Common myeloid progenitor, CD34-positive (primary cell): ENCODE data around the gene MAGI2.

ENCODE experiments used
- CTCF ChIA-PET: fragments of 350-600 bp; sonication (Branson Sonifier 250); formaldehyde crosslinking; loops from one replicate; lab custom pipeline; 2021; ENCODE audit warnings: antibody characterized with exemption; lab: Charles Lee
- POLR2A ChIA-PET: fragments of 350-600 bp; sonication (Branson Sonifier 250); formaldehyde crosslinking; loops from one replicate; lab custom pipeline; 2021; ENCODE audit warnings: antibody characterized with exemption; lab: Charles Lee
- DNase-seq, 3 donors: peaks; one replicate each; pipeline versions ENCODE4 v3.0.0 to v3.0.0-alpha.2; 2013
- H3K27ac ChIP-seq, 2 experiments: 1 replicate in 1 of 2; 2 replicates in 1 of 2; pipeline ENCODE4 v1.7.0; 2013; ENCODE audit warnings: inconsistent platforms in 2 of 2, low read length in 2 of 2, mild to moderate bottlenecking in 2 of 2, low read depth in 1 of 2, moderate library complexity in 1 of 2; ENCODE audit not compliant: severe bottlenecking in 2 of 2, insufficient read depth in 1 of 2, poor library complexity in 1 of 2
- H3K27me3 ChIP-seq, 5 experiments: replicated peaks in 2 of 5; 1 replicate in 3 of 5; 2 replicates in 2 of 5; pipeline versions ENCODE4 v1.6.1 to v1.7.0; 2013; ENCODE audit warnings: low read length in 4 of 5, mild to moderate bottlenecking in 2 of 5, moderate library complexity in 2 of 5, inconsistent platforms in 1 of 5; ENCODE audit not compliant: insufficient read depth in 5 of 5, control insufficient read depth in 4 of 5
- H3K36me3 ChIP-seq, 4 experiments: 1 replicate in 2 of 4; 2 replicates in 2 of 4; pipeline versions ENCODE4 v1.6.1 to v1.7.0; 2013; ENCODE audit warnings: low read length in 3 of 4, control low read depth in 1 of 4, mild to moderate bottlenecking in 1 of 4; ENCODE audit not compliant: control insufficient read depth in 4 of 4, insufficient read depth in 4 of 4
- H3K4me1 ChIP-seq, 4 experiments: 1 replicate in 3 of 4; 2 replicates in 1 of 4; pipeline versions ENCODE4 v1.6.1 to v1.7.1; 2013; ENCODE audit warnings: low read length in 3 of 4, mild to moderate bottlenecking in 3 of 4, control low read depth in 1 of 4, inconsistent platforms in 1 of 4, moderate library complexity in 1 of 4; ENCODE audit not compliant: control insufficient read depth in 4 of 4, insufficient read depth in 4 of 4; ENCODE audit errors: control extremely low read depth in 1 of 4
- H3K4me3 ChIP-seq, 7 experiments: 1 replicate in 4 of 7; 2 replicates in 3 of 7; pipeline versions ENCODE4 v1.5.1 to v1.7.0; 2013; ENCODE audit warnings: mild to moderate bottlenecking in 7 of 7, low read length in 6 of 7, moderate library complexity in 6 of 7, inconsistent platforms in 2 of 7, low read depth in 2 of 7, control low read depth in 1 of 7; ENCODE audit not compliant: insufficient read depth in 4 of 7, control insufficient read depth in 1 of 7; ENCODE audit errors: extremely low read depth in 1 of 7
- H3K9me3 ChIP-seq, 5 experiments: 1 replicate in 4 of 5; 2 replicates in 1 of 5; pipeline versions ENCODE4 v1.6.1 to v1.7.1; 2013; ENCODE audit warnings: low read length in 4 of 5, mild to moderate bottlenecking in 2 of 5, inconsistent platforms in 1 of 5, low read depth in 1 of 5, moderate library complexity in 1 of 5; ENCODE audit not compliant: control insufficient read depth in 4 of 5, insufficient read depth in 2 of 5; ENCODE audit errors: control extremely low read depth in 1 of 5
- WGBS: methylation state at CpG from one replicate; pipeline ENCODE4 v1.1.5; 2013; ENCODE audit not compliant: insufficient coverage; 5-methylcytosine and 5-hydroxymethylcytosine counted together

The MAGI2 gene

GRCh38 chr7:77995717-77996116, 1457.8 kb downstream of the MAGI2 start:
- no peak for DNase-seq
- H3K4me3 ChIP-seq = no peak overlapping the region
- CTCF ChIA-PET = interaction anchor here (1.0 kb wide), 2 partner anchors 9 to 43 kb away, joined by 3 read pairs; no protein-coding TSS in a partner anchor
- no peaks in the 10 kb centered on the region for H3K27me3 ChIP-seq
- H3K4me1 ChIP-seq = no peaks in the 10 kb centered on the region
- 92% methylated on average over 3 of the region's 6 CpGs for WGBS
- no peaks in the 10 kb centered on the region for H3K9me3 ChIP-seq
- no peak overlapping the region for H3K27ac ChIP-seq
- POLR2A ChIA-PET = no interaction called here
- H3K36me3 ChIP-seq = no peaks in the 10 kb centered on the region

- ChIA-PET CTCF (interaction anchor here (1.4 kb wide), 1 partner anchor 26 kb away, joined by 3 read pairs; no protein-coding TSS in a partner anchor), POLR2A (no interaction called here)
- no peak overlapping the region for H3K4me3 ChIP-seq
Measured at GRCh38 chr7:77993838-77994237, 1459.6 kb downstream of the MAGI2 start.

DNA sequence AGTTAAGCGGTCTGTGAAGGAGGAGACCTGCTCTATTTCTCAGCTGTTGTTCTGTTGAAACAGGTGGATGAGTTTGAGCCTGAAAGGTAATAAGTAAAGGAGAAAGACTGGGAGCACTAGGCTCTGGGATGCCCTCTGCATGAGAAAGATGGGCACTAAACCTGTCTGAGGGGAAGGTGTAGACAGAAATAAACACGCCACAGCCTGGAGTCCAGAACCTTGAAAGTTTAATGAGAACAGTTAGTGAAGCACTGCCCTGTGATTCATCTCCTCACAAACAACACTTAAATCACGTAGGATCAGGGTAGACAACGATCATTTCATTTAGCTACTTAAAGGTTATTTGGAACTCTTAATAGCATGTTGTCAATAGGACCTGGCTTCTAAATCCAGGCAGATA, 1461.8 kb downstream of the MAGI2 start:
- H3K4me1 ChIP-seq = peaks cover 0 to 6% (median 0%) of the 10 kb centered on the region in 4 experiments
- 92% methylated on average over 2 of the region's 4 CpGs for WGBS
- no peaks in the 10 kb centered on the region for H3K36me3 ChIP-seq
- ChIA-PET CTCF (no interaction called here), POLR2A (no interaction called here)
- H3K27me3 ChIP-seq = no peaks in the 10 kb centered on the region
- no peaks in the 10 kb centered on the region for H3K9me3 ChIP-seq
- DNase-seq = no peak
- H3K4me3 ChIP-seq = no peak overlapping the region
- no peak overlapping the region for H3K27ac ChIP-seq

More at GRCh38 chr7:77993838-77994237, 1459.6 kb downstream of the MAGI2 start:
- H3K9me3 ChIP-seq = no peaks in the 10 kb centered on the region
- H3K27ac ChIP-seq = no peak overlapping the region
- 100% methylated on average over 1 of the region's 3 CpGs for WGBS
- no peaks in the 10 kb centered on the region for H3K36me3 ChIP-seq
- peaks cover 0 to 6% (median 0%) of the 10 kb centered on the region in 4 experiments for H3K4me1 ChIP-seq
- no peak for DNase-seq
- no peaks in the 10 kb centered on the region for H3K27me3 ChIP-seq

- Histone ChIP-seq H3K27ac (no peak overlapping the region), H3K9me3 (no peaks in the 10 kb centered on the region), H3K36me3 (no peaks in the 10 kb centered on the region), H3K27me3 (no peaks in the 10 kb centered on the region), H3K4me1 (peaks cover 0 to 6% (median 3%) of the 10 kb centered on the region in 4 experiments), H3K4me3 (no peak overlapping the region)
- 81% methylated on average over 4 of the region's 6 CpGs for WGBS
- peak; percentile 6 to 31 (median 24) for DNase-seq
- ChIA-PET POLR2A (interaction anchor here (0.6 kb wide), 1 partner anchor 342 kb away, joined by 5 read pairs; no protein-coding TSS in a partner anchor), CTCF (no interaction called here)
Measured at GRCh38 chr7:77989981-77990566, 1463.4 kb downstream of the MAGI2 start.

DNA sequence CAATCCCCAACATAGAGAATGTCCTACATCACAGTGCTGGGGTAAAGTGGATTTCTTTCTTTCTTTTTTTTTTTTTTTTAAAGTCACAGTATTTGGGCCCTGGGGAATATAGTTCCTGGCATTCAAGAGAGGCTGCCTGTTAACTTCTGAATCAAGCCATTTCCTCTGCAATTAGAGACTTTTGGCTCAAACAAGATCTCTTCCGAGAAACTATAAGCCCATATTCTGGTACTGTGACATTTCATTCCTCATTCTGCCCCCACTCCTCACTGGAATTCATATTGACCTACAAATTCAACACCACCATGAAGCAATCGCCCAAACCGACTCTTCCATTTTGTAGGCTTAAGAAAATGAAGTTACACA, 1467.5 kb downstream of the MAGI2 start:
- H3K4me3 ChIP-seq = no peak overlapping the region
- ChIA-PET POLR2A (no interaction called here), CTCF (no interaction called here)
- H3K27ac ChIP-seq = no peak overlapping the region
- no peaks in the 10 kb centered on the region for H3K36me3 ChIP-seq
- H3K9me3 ChIP-seq = no peaks in the 10 kb centered on the region
- 67% methylated on average over 1 of the region's 3 CpGs for WGBS
- peaks cover 0 to 6% (median 3%) of the 10 kb centered on the region in 4 experiments for H3K4me1 ChIP-seq
- H3K27me3 ChIP-seq = no peaks in the 10 kb centered on the region
- DNase-seq = no peak

- peak in 2 of 3 donors; percentile 27 to 56 for DNase-seq
- Histone ChIP-seq H3K4me3 (no peak overlapping the region), H3K9me3 (no peaks in the 10 kb centered on the region), H3K27ac (no peak overlapping the region), H3K4me1 (peaks cover 0 to 6% (median 3%) of the 10 kb centered on the region in 4 experiments), H3K27me3 (no peaks in the 10 kb centered on the region), H3K36me3 (no peaks in the 10 kb centered on the region)
- WGBS = 69% methylated on average over 9 of the region's 12 CpGs
- CTCF ChIA-PET = no interaction called here
- POLR2A ChIA-PET = no interaction called here
Measured at GRCh38 chr7:77985232-77985973, 1468.1 kb downstream of the MAGI2 start.

DNA sequence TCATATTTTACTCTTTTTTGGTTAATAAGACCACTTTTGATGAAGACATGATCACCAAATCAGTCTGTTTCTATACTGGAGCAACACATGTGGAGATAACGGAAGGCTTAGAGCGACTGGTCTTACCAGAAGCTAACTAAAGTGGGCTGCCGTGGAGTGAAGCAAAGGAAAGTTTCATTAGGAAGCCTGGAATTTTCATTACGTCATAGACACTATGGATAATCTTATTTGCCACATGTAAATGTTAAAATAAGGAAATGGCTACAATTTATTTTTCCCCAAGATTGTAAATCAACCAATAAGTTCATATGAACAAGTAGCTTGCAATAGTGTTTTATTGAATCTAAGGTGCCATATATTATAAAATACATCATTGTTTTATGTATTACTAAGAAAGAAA, 1469.5 kb downstream of the MAGI2 start:
- Histone ChIP-seq H3K4me1 (peaks cover 0 to 6% (median 0%) of the 10 kb centered on the region in 4 experiments), H3K4me3 (no peak overlapping the region), H3K36me3 (no peaks in the 10 kb centered on the region), H3K9me3 (no peaks in the 10 kb centered on the region), H3K27ac (no peak overlapping the region), H3K27me3 (no peaks in the 10 kb centered on the region)
- CTCF ChIA-PET = no interaction called here
- DNase-seq = no peak
- POLR2A ChIA-PET = no interaction called here
- no CpG with 5 or more reads among the region's 4 CpGs for WGBS
